Heart right ventricle (tissue), 16 donors: ENCODE measurements around the gene GLCE. TPM values are rescaled to one million over a fixed set of nuclear protein-coding genes. Genes with fewer than 3 reads are reported as not detected.
"Not testable (repeated sequence)": the region's sequence is repeated elsewhere in the genome, so short reads cannot be mapped to it uniquely, and the experiment has no call there.

Experiments
- ATAC-seq, 8 donors: fragments of 200-7000 bp; cut with Tn5 transposase; one replicate each; pipeline ENCODE4 v1.9.1; 2020; ENCODE audit warnings: mild to moderate bottlenecking in 8 of 8, moderate library complexity in 8 of 8, moderate number of reproducible peaks in 1 of 8
- DNase-seq, 2 donors: peaks; one replicate each; pipeline ENCODE4 v3.0.0-alpha.2; 2020
- H3K27ac ChIP-seq, 10 donors: fragments of 200-600 bp; sonication (generic) in 2 of 10; one replicate each; pipeline versions ENCODE4 v1.5.0 to v1.8.0; 2020 to 2022; ENCODE audit warnings: mild to moderate bottlenecking in 3 of 10
- H3K27me3 ChIP-seq, 7 donors: fragments of 200-600 bp; one replicate each; pipeline ENCODE4 v1.8.0; 2021 to 2022; ENCODE audit warnings: mild to moderate bottlenecking in 2 of 7
- H3K36me3 ChIP-seq, 9 donors: fragments of 200-600 bp; sonication (generic) in 1 of 9; one replicate each; pipeline versions ENCODE4 v1.5.0 to v1.8.0; 2020 to 2022; ENCODE audit warnings: mild to moderate bottlenecking in 2 of 9
- H3K4me1 ChIP-seq, 9 donors: fragments of 200-600 bp; sonication (generic) in 1 of 9; one replicate each; pipeline versions ENCODE4 v1.5.0 to v1.8.0; 2020 to 2022; ENCODE audit warnings: mild to moderate bottlenecking in 4 of 9
- H3K4me3 ChIP-seq, 10 donors: fragments of 200-600 bp; sonication (generic) in 2 of 10; one replicate each; pipeline versions ENCODE4 v1.5.0 to v1.8.0; 2020 to 2022; ENCODE audit warnings: mild to moderate bottlenecking in 7 of 10, moderate library complexity in 2 of 10
- H3K9me3 ChIP-seq, 11 donors: fragments of 200-600 bp in 10 of 11; sonication (generic) in 2 of 11; one replicate each; pipeline versions ENCODE4 v1.5.0 to v1.8.0; 2013 to 2022; ENCODE audit warnings: mild to moderate bottlenecking in 2 of 11, control low read depth in 1 of 11, moderate library complexity in 1 of 11
- WGBS, 2 donors: extraction: QIAGEN DNeasy Blood & Tissue Kit; methylation state at CpG; one replicate each; pipeline ENCODE4 v1.1.7; 2013; ENCODE audit warnings: inconsistent platforms in 1 of 2; 5-methylcytosine and 5-hydroxymethylcytosine counted together
- intact Hi-C, 10 donors: fragments of 100-400 bp; cut with DNase I; formaldehyde crosslinking; loops; one replicate each; pipeline versions ENCODE4 v1.11.1 to v1.14.2; 2022
- polyA plus RNA-seq, 2 donors: library from polyadenylated mRNA; stranded (reverse); fragments of 200-250 nt; gene quantifications; one replicate each; pipeline ENCODE4 v1.2.3, GENCODE V29; 2013
- total RNA-seq, 10 donors: library from RNA; stranded (reverse); fragmentation: NEBNext Ultra II Directional in 3 of 10; extraction: Animal tissue kit (Norgen Biotek cat#: 25700) in 3 of 10; gene quantifications; one replicate each; pipeline versions ENCODE4 v1.2.1 to v1.2.4, GENCODE V29; 2021 to 2023
- TF ChIP-seq, protein P1 (sequence below), 9 donors: fragments of 200-600 bp; sonication (generic) in 2 of 9; IDR thresholded peaks; one replicate each; pipeline versions ENCODE4 v1.5.0 to v1.8.0; 2021 to 2022; ENCODE audit warnings: antibody characterized with exemption in 9 of 9, mild to moderate bottlenecking in 5 of 9, moderate library complexity in 1 of 9
- donor health status: Arrhythmogenic right ventricular cardiomyopathy.
- donor health status: ischemic (EF 13 %, LVEDD 7.1; RV severe dilation, severe dysfunction).
- donor health status: healthy with polysubstance abuse.
- donor health status: DM: no; HTN: yes; CAD: no.
- donor health status: DM: no; HTN: no; CAD: no.
- donor health status: ischemic (EF 25% LVEDD 6.9; RV normal size, moderate dysfunction).
- donor health status: ischemic (EF 25% LVEDD 5.7; RV mildly dilated, moderate dysfunction).
- donor health status: healthy.
- donor health status: DM: yes; HTN: yes; CAD: no.
- donor health status: Ischemic cardiomyopathy.
- donor health status: ischemic (EF 35%, LVEDD 5.7; RV mildly dilated, moderate dysfunction).
- donor health status: nonischemic (EF 11% LVEDD 7.7; RV severe dilation, severe dysfunction).
- donor health status: DM: yes; HTN: yes; CAD: no.
- donor health status: PGD.
- donor health status: ischemic (EF 29% LVEDD 5.4; RV normal size, mild dysfunction).
- donor health status: nonischemic (EF 23%, LVEDD 6.1; RV moderate dilation, normal function).

GLCE gene
- total and polyA plus RNA-seq, 12 donors, result 5.4 to 13.3 (median 7.5) TPM

DNA sequence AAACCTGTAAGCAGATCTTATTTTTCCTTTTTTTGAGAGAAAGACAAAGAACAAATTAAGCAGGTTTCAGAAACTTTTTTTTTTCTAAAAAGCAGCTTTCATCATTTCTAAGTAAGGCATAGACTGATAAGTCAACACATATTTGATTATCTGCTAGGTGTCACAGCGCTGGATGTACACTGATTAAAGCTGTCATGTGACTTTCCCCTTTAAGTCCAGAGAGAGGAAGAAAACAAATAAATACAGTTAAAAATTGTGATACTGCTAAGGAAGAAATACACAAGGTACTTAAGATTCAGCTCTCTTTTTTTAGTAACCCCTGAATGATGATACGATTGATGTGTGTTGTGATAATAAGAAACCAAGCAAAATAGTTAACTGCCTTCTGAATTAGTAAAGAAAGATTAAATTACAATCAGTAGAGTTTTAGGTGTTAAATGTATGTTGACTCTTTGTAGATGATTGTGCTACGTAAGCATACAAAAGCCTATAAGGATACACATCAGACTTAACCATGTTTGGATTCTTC, 2.8 kb downstream of the GLCE start:
- no peak for DNase-seq
- intact Hi-C loops, result loop anchor here in 8 of 10 donors (5.0 to 10.0 kb wide), 12 partner anchors 52 to 234 kb away; no protein-coding TSS in a partner anchor

DNA sequence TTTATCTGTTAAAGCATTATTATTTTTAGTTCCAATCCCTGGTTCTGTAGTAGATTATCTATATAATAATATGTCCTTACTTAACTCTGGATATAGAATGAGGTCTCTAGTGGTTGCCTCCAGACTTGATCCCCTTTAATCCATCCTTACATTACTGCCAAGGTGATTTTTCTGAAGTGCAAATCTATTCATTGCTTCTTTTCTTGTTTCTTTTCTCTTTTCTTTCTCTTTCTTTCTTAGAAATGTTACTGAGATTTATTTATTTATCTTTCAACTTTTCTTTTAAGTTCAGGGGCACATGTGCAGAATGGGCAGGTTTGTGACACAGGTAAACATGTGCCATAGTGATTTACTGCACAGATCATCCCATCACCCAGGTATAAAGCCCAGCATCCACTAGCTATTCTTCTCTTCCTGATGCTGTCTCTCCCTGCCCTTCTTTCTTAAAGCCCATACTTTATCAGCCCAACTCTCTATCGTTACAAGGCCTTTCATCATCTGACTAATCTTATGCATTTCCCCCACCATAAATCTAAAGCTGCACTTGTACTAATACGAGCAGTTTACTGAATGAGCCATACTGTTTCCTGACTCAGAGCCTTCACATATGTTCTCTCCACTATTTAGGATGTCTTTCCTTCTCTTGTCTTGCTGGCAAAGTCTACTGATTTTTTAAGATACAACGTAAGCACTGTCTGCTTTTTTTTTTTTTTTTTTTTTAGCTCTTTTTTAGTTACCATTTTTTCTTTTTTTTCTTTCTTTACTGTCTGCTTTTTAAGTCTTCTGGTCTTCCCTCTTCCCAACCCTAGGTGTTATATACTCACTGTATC, 4.6 kb downstream of the GLCE start:
- H3K27ac ChIP-seq, result no peak overlapping the region
- TF ChIP-seq, protein P1, sequence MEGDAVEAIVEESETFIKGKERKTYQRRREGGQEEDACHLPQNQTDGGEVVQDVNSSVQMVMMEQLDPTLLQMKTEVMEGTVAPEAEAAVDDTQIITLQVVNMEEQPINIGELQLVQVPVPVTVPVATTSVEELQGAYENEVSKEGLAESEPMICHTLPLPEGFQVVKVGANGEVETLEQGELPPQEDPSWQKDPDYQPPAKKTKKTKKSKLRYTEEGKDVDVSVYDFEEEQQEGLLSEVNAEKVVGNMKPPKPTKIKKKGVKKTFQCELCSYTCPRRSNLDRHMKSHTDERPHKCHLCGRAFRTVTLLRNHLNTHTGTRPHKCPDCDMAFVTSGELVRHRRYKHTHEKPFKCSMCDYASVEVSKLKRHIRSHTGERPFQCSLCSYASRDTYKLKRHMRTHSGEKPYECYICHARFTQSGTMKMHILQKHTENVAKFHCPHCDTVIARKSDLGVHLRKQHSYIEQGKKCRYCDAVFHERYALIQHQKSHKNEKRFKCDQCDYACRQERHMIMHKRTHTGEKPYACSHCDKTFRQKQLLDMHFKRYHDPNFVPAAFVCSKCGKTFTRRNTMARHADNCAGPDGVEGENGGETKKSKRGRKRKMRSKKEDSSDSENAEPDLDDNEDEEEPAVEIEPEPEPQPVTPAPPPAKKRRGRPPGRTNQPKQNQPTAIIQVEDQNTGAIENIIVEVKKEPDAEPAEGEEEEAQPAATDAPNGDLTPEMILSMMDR (IDR thresholded peaks at IDR 0.05), result no peak
- H3K36me3 ChIP-seq, result no peaks in the 10 kb centered on the region
- ATAC-seq, result no peak
- no peaks in the 10 kb centered on the region for H3K27me3 ChIP-seq
- WGBS, 2 donors, result 67 to 70% methylated on average over 3 of the region's 3 CpGs
- intact Hi-C loops, result loop anchor here in 8 of 10 donors (5.0 to 10.0 kb wide), 12 partner anchors 50 to 232 kb away; no protein-coding TSS in a partner anchor
- no peak overlapping the region for H3K4me3 ChIP-seq
- DNase-seq, result no peak
- peaks cover 0 to 32% (median 11%) of the 10 kb centered on the region in 9 donors for H3K4me1 ChIP-seq
- no peaks in the 10 kb centered on the region for H3K9me3 ChIP-seq

More for the DNA sequence above, 2.8 kb downstream of the GLCE start:
- peaks cover 0 to 32% (median 14%) of the 10 kb centered on the region in 9 donors for H3K4me1 ChIP-seq
- H3K36me3 ChIP-seq, result no peaks in the 10 kb centered on the region
- ATAC-seq, result no peak
- WGBS, 2 donors, result 98% methylated on average over 3 of the region's 3 CpGs
- no peaks in the 10 kb centered on the region for H3K9me3 ChIP-seq
- no peak overlapping the region for H3K27ac ChIP-seq
- TF ChIP-seq, protein P1 (IDR thresholded peaks at IDR 0.05), result no peak
- no peaks in the 10 kb centered on the region for H3K27me3 ChIP-seq
- H3K4me3 ChIP-seq, result no peak overlapping the region

DNA sequence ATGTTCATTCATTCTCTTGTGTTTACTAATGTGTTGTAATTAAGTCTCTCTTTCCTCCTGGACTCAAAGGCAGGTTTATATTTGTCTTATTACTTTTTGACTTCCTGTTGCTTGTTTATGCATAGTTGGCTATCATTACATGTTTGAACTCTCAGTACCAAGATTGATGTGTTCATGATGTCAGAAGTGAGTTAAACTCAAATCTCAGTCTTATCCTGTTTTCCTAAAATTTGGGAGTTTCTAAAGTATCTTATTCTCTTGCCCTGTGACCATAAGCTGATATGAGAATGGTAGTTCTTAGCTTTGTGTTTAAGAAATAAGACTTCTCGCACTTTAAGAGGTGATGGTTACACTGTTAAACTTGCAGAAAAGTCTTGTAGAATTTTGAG, 5.2 kb downstream of the GLCE start:
- H3K36me3 ChIP-seq, result no peaks in the 10 kb centered on the region
- DNase-seq, result no peak
- TF ChIP-seq, protein P1 (IDR thresholded peaks at IDR 0.05), result no peak
- H3K4me1 ChIP-seq, result peaks cover 0 to 32% (median 11%) of the 10 kb centered on the region in 9 donors
- no peak for ATAC-seq
- H3K4me3 ChIP-seq, result no peak overlapping the region
- no peaks in the 10 kb centered on the region for H3K9me3 ChIP-seq
- H3K27ac ChIP-seq, result no peak overlapping the region
- no peaks in the 10 kb centered on the region for H3K27me3 ChIP-seq
- 98% methylated on average over 1 of the region's 1 CpG for whole genome bisulfite sequencing, 2 donors
- intact Hi-C loops, result loop anchor here in 3 of 10 donors (10.0 kb wide), 4 partner anchors 49 to 229 kb away; no protein-coding TSS in a partner anchor

DNA sequence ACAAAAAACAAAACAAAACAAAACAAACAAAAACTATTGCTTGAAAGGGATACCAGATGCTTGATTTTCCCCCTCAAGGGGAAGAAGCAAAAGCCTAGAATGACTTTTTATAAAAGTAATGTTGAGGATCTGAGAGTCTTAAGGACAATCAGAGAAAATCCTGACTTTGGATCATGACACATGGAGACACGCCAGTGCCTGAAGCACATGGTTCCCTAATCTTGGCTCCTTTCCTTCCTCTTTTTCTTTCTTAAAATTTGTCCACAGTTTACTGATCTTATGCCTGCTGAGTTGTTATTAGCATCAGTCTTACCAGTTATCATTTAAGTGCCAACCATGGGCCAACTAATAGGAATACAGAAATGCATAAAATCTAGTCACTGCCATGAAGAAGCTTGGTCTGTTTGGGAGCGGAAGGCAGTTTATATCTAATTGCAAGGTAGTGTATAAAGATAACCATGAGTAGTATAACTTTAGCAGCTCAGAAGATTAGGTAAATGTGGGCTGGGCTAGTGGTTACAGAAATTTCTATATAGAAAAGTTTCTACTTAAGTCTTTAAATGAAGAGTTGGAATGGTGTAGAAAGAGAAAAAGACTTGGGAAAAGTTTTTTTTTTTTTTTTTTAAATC, 6.9 kb downstream of the GLCE start:
- intact Hi-C loops, result loop anchor here in 3 of 10 donors (10.0 kb wide), 4 partner anchors 47 to 227 kb away; no protein-coding TSS in a partner anchor
- no peak for DNase-seq
- peaks cover 0 to 26% (median 4%) of the 10 kb centered on the region in 9 donors for H3K4me1 ChIP-seq
- H3K4me3 ChIP-seq, result no peak overlapping the region
- ATAC-seq, result peak in 2 of 8 donors; percentile 37 to 38
- 80 to 82% methylated on average over 2 of the region's 2 CpGs for WGBS, 2 donors
- H3K27ac ChIP-seq, result no peak overlapping the region
- no peaks in the 10 kb centered on the region for H3K27me3 ChIP-seq
- H3K9me3 ChIP-seq, result no peaks in the 10 kb centered on the region
- no peaks in the 10 kb centered on the region for H3K36me3 ChIP-seq
- TF ChIP-seq, protein P1 (IDR thresholded peaks at IDR 0.05), result no peak

DNA sequence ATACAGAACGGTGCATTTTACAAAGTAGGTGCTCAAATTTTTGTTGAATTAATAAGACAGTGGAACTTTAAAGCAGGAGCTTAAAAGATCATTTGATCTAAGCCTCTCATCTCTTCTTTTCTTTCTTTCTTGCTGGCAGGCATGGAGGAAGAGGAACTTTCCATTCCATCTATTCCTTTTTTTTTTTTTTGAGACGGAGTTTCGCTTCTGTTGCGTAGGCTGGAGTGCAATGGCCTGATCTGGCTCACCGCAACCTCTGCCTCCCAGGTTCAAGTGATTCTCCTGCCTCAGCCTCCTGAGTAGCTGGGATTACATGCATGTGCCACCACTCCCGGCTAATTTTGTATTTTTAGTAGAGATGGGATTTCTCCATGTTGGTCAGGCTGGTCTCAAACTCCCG, 7.9 kb downstream of the GLCE start:
- not testable (repeated sequence) for H3K27me3 ChIP-seq, H3K36me3 ChIP-seq, H3K4me3 ChIP-seq, H3K27ac ChIP-seq, H3K9me3 ChIP-seq, DNase-seq, ATAC-seq
- intact Hi-C loops, result loop anchor here in 3 of 10 donors (10.0 kb wide), 4 partner anchors 46 to 226 kb away; no protein-coding TSS in a partner anchor
- H3K4me1 ChIP-seq, result peaks cover 0 to 17% (median 0%) of the 10 kb centered on the region in 9 donors
- WGBS, 2 donors, result 89 to 93% methylated on average over 7 of the region's 7 CpGs

DNA sequence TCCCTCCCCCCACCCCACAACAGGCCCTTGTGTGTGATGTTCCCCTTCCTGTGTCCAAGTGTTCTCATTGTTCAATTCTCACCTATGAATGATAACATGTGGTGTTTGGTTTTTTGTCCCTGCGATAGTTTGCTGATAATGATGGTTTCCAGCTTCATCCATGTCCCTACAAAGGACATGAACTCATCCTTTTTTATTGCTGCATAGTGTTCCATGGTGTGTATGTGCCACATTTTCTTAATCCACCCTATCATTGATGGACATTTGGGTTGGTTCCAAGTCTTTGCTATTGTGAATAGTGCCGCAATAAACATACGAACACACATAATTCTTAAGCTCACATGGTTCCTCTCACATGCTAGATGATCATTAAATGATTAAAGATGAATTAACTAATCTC, 9.1 kb downstream of the GLCE start:
- H3K9me3 ChIP-seq, ATAC-seq, H3K27me3 ChIP-seq, H3K4me3 ChIP-seq, H3K27ac ChIP-seq, DNase-seq, H3K36me3 ChIP-seq: not testable (repeated sequence)
- peaks cover 0 to 11% (median 0%) of the 10 kb centered on the region in 9 donors for H3K4me1 ChIP-seq
- WGBS, 2 donors, result 97 to 98% methylated on average over 3 of the region's 3 CpGs
- intact Hi-C loops, result loop anchor here in 3 of 10 donors (10.0 kb wide), 4 partner anchors 45 to 225 kb away; no protein-coding TSS in a partner anchor
